Activated CD8-positive, alpha-beta memory T cell treated with anti-CD3 and anti-CD28 coated beads, Interleukin-2, amount 10 ng/mL, durations not matched to agents 7 days and 5 days (primary cell): ENCODE measurements around the gene CCDC61. TPM values are rescaled to one million over a fixed set of nuclear protein-coding genes. Genes with fewer than 3 reads are reported as not detected.
A peak's percentile ranks its signal among the peaks of the same experiment; 100 is the strongest.

ENCODE experiments used
- ATAC-seq: fragments of 150-1000 bp; cut with Tn5 transposase; one replicate; pipeline ENCODE4 v1.10.0; 2021; ENCODE audit warnings: moderate library complexity
- CTCF ChIA-PET: fragments of 350-600 bp; sonication (Branson Sonifier 250); formaldehyde crosslinking; loops from one replicate; lab custom pipeline; 2021; ENCODE audit warnings: antibody characterized with exemption; lab: Charles Lee
- DNase-seq: peaks from one replicate; pipeline ENCODE4 v3.0.0-alpha.2; 2020
- H3K27ac Mint-ChIP-seq: one replicate; pipeline ENCODE4 v1.8.0; 2021; ENCODE audit warnings: mild to moderate bottlenecking, mixed read lengths
- H3K27me3 Mint-ChIP-seq: one replicate; pipeline ENCODE4 v1.8.0; 2021; ENCODE audit warnings: mixed read lengths
- H3K36me3 Mint-ChIP-seq: one replicate; pipeline ENCODE4 v1.8.0; 2021; ENCODE audit warnings: mild to moderate bottlenecking, mixed read lengths
- H3K4me1 Mint-ChIP-seq: one replicate; pipeline ENCODE4 v1.8.0; 2021; ENCODE audit warnings: mixed read lengths
- H3K4me3 Mint-ChIP-seq: one replicate; pipeline ENCODE4 v1.8.0; 2021; ENCODE audit warnings: mild to moderate bottlenecking, moderate library complexity, mixed read lengths
- H3K9me3 Mint-ChIP-seq: one replicate; pipeline ENCODE4 v1.8.0; 2022; ENCODE audit warnings: low read depth, mixed read lengths
- total RNA-seq, 2 experiments: library from RNA; stranded (reverse); gene quantifications; one replicate each; pipeline ENCODE4 v1.2.3, GENCODE V29; 2021

Gene CCDC61
- total RNA-seq, 2 experiments from 2014 or later, result 24.4 to 35.1 TPM

DNA sequence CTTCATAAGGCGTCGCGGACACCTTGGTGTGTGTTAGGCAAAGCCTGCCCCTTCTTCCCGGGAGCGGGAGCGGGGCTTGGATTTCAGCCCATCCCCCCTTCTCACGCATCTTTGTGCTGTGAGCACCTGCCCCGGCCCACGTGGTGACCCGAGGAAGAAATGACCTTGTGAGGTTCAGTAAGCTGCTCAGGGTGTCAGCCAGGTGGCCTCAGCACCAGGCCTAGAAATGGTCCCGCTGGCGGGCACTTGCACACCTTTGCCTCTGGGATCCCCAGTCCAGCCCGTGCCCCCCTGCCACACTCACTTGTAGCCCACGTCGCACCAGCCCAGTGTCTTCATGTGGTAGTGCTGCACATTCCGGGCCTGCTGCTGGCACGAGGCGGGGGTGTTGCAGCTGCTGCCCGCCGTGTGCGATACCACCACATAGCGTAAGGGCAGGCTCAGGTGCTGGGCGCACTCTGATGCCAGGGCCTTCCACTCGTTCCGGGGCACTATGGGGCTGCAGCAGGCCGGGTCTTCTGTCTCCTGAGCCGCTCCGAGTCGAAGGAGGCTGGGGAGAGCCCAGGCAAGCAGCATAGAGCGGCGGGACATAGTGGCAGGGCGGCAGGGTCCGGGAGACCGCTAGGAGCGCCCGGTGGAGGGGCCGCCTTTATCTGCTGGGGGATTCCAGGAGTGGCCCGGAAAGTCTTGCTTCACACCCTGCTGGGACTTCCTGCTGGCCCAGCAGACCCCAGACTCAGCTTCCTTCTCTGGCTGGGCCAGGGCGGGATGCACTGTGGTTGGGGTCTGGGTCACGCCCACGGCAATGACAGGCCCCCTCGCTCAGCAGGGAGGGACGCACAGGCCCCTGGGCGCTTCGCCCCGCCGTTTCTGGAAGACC is 27.4 kb downstream of the CCDC61 start, which contains the start of gene PGLYRP1:
Gene PGLYRP1, minus strand, starts transcription at position 623 of the 880 bp plus-strand sequence. Its CDS starts 32 bp downstream, at position 591.
- peaks cover 11% of the 10 kb centered on the region for H3K4me1 Mint-ChIP-seq
- peaks cover 39% of the 10 kb centered on the region for H3K27me3 Mint-ChIP-seq
- H3K27ac Mint-ChIP-seq, result no peak within 1 kb of the TSS
- no peaks in the 10 kb centered on the region for H3K9me3 Mint-ChIP-seq
- no peak within 1 kb of the TSS for H3K4me3 Mint-ChIP-seq
- CTCF ChIA-PET, result no interaction called here
- no peaks in the 10 kb centered on the region for H3K36me3 Mint-ChIP-seq
- ATAC-seq, result no peak
- DNase-seq, result no peak

DNA sequence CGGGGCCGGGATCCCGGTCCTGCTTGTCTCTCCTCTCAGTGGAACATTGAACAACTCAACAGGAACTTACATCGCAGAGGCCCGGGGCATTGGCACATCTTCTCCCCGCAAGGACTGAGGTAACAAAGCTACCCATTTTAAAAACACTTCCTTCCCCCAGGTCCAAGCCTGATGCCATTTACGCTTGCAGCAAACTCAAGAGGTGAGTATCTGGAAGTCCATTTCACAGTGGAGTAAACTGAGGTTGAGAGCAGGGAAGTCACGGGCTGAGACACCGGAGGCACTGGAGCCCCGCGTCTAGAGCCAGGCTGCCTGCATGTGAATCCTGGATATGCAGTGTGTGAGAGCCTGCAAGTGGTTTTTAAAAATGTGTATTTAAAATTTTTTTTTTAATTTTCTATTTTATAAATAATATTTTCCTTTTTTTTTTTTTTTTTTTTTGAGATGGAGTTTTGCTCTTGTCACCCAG is 28.1 kb downstream of the CCDC61 start:
- CTCF ChIA-PET, result no interaction called here
- no peak overlapping the region for H3K27ac Mint-ChIP-seq
- H3K27me3 Mint-ChIP-seq, result peaks cover 39% of the 10 kb centered on the region
- no peaks in the 10 kb centered on the region for H3K9me3 Mint-ChIP-seq
- peaks cover 11% of the 10 kb centered on the region for H3K4me1 Mint-ChIP-seq
- H3K4me3 Mint-ChIP-seq, result no peak overlapping the region
- no peaks in the 10 kb centered on the region for H3K36me3 Mint-ChIP-seq
- DNase-seq, result no peak
- ATAC-seq, result no peak

DNA sequence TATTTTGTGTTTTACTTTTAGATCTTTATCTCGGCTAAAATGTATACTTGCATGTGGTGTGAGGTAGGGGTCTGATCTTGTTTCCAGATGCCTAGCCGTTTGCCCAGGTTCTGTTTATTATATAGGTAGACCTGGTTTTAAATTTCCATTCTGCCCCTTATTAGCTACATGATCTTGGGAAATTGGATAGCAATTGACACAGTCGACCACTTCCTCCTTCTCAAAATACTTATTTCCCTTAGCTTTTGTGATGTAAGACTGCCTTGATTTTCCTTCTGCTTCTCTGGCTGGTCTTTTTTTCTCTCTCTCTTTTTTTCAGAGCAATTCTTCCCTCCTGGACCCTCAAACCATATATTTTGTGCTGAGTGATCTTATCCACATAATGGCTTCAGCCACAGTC is 30.6 kb downstream of the CCDC61 start:
- no peak overlapping the region for H3K4me3 Mint-ChIP-seq
- H3K4me1 Mint-ChIP-seq, result peaks cover 16% of the 10 kb centered on the region
- no peaks in the 10 kb centered on the region for H3K9me3 Mint-ChIP-seq
- no peak overlapping the region for H3K27ac Mint-ChIP-seq
- DNase-seq, result no peak
- CTCF ChIA-PET, result interaction anchor here (1.0 to 5.6 kb wide), 5 partner anchors 9 to 255 kb away, joined by 3 to 79 read pairs (median 4); partner anchors contain the start of gene SYMPK
- no peaks in the 10 kb centered on the region for H3K36me3 Mint-ChIP-seq
- peaks cover 57% of the 10 kb centered on the region for H3K27me3 Mint-ChIP-seq
- no peak for ATAC-seq

DNA sequence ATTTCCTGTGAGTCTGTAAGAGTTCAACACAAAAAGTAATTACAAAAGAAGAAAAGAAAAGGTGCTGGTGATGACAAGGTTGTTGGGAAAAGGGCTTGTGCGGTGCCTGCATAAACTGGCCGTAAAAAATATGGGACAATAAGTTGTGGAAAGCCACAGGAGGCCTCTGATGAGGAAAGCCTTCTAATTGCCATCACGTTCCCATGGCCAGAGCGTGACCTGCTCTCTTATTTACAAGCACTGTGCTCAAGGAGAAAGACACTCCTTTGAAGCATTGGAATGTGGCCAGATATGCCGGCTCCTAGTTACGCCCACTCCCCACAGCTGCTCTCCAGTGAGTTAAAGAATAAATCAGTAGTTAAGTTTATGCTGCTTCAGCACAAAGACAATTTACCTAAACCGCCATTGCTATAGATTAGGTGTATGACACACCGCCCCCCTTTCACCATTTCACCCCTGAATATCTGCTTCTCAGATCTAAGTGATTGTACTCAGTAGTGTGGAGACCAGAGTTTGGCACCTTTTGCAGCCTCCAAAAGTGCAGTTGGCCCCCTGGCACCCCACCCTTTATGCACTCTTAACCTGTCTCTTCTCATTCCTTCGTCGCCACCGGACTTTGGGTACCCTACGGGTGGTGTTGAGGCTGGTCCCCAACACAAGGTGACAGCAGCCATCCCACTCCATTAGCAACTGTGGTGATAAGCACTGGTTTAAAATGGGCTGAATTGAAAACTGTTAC is 35.7 kb downstream of the CCDC61 start:
- no peak for DNase-seq
- no peak overlapping the region for H3K4me3 Mint-ChIP-seq

DNA sequence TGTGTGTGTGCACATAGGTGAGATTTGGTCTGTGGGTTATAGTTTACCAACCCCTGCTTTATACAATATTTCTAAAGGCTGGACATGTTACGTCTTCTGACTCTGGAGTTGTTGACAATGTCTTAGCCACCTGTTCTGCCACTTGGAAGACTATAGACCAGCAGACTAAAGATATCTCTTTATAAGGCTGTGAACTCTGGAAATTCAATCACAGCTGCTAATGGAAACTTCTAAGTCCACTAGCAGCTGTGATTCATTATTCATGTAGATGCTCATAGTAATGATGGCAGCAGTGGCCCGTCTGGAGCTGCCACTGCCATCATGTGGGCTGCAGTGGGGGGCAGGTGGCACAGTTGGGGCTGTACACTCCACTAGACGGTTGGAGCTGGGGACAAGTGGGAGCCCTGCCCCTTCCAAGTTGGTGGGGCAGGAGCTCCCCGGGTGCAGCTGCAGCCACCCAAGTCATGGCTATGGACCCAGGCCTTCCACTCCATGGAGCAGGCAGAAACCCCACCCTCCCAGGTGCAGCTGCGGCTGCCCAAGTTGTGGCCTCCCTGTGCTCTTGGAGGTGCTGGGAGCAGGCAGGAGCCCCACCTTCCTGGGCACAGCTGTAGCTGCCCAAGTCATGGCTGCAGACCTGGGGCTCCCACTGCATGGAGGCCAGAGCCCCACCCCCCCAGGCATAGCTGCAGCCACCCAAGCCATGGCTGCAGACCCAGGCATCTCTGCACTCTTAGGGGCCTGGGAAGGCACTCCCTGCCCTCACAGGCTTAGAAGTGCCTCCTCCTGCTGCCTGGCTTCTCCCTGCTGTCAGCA is 36.7 kb downstream of the CCDC61 start:
- DNase-seq, result no peak
- no peaks in the 10 kb centered on the region for H3K36me3 Mint-ChIP-seq
- ATAC-seq, result no peak
- no peaks in the 10 kb centered on the region for H3K9me3 Mint-ChIP-seq
- CTCF ChIA-PET, result interaction anchor here (1.0 to 1.4 kb wide), 2 partner anchors 232 to 239 kb away, joined by 3 read pairs; no protein-coding TSS in a partner anchor
- no peak overlapping the region for H3K27ac Mint-ChIP-seq
- no peak overlapping the region for H3K4me3 Mint-ChIP-seq
- peaks cover 38% of the 10 kb centered on the region for H3K27me3 Mint-ChIP-seq
- peaks cover 4% of the 10 kb centered on the region for H3K4me1 Mint-ChIP-seq

More for the DNA sequence above, 35.7 kb downstream of the CCDC61 start:
- no peaks in the 10 kb centered on the region for H3K9me3 Mint-ChIP-seq
- CTCF ChIA-PET, result interaction anchor here (1.4 kb wide), 1 partner anchor 233 kb away, joined by 3 read pairs; no protein-coding TSS in a partner anchor
- no peak for ATAC-seq
- H3K27ac Mint-ChIP-seq, result no peak overlapping the region
- peaks cover 14% of the 10 kb centered on the region for H3K4me1 Mint-ChIP-seq
- H3K27me3 Mint-ChIP-seq, result peaks cover 44% of the 10 kb centered on the region
- H3K36me3 Mint-ChIP-seq, result no peaks in the 10 kb centered on the region

DNA sequence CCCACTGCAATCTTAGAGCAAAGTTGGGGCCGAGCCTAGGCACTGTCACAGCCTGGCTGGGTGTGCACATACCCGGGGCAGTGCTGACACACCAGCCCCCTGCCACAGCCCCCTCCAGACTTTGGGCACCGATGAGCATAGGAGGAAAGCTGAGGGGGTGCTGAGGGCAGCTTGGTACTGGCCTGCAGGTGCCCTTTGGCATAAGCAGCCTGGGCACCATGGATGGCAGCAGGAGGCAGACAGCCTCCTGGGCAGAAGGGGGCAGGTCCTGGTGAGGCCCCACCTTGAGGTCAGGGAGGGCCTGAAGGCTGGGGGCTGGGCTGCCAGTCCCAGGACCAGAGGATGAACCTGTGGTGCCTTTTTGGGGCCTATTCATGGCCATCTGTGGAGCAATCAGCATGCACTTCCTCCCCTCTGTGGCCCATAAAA is 37.3 kb downstream of the CCDC61 start:
- CTCF ChIA-PET, result interaction anchor here (0.9 to 1.4 kb wide), 4 partner anchors 17 to 238 kb away, joined by 3 to 4 read pairs (median 3); no protein-coding TSS in a partner anchor
- DNase-seq, result no peak
- Mint-ChIP-seq H3K27ac (no peak overlapping the region), H3K4me1 (peaks cover 4% of the 10 kb centered on the region), H3K36me3 (no peaks in the 10 kb centered on the region), H3K4me3 (no peak overlapping the region), H3K9me3 (no peaks in the 10 kb centered on the region), H3K27me3 (peaks cover 41% of the 10 kb centered on the region)
- no peak for ATAC-seq

DNA sequence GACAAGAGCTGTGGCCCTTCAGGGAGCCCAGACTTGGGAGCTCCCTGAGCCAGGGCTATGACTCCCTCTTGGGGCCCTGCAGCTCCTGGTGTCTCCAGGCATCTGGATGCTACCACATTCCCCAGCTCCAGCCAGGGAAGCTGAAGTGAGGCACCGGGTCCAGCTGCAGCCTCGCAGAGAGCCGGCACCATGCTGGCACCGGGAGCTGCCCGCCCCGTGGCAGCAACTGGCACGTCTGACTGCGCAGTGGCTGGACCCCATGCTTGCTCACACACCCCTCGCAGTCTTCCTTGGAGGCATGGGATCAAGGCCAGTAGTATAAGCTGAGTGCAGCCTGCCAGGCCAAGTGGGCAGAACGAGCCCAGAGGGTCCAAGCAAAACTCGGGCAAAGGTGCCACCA is 38.1 kb downstream of the CCDC61 start:
- DNase-seq (peak; percentile 23), ATAC-seq (no peak)
- Mint-ChIP-seq H3K4me3 (no peak overlapping the region), H3K36me3 (no peaks in the 10 kb centered on the region), H3K4me1 (peaks cover 4% of the 10 kb centered on the region), H3K27ac (no peak overlapping the region), H3K27me3 (peaks cover 41% of the 10 kb centered on the region), H3K9me3 (no peaks in the 10 kb centered on the region)
- CTCF ChIA-PET, result interaction anchor here (0.9 to 1.2 kb wide), 3 partner anchors 16 to 232 kb away, joined by 3 to 5 read pairs (median 4); no protein-coding TSS in a partner anchor

DNA sequence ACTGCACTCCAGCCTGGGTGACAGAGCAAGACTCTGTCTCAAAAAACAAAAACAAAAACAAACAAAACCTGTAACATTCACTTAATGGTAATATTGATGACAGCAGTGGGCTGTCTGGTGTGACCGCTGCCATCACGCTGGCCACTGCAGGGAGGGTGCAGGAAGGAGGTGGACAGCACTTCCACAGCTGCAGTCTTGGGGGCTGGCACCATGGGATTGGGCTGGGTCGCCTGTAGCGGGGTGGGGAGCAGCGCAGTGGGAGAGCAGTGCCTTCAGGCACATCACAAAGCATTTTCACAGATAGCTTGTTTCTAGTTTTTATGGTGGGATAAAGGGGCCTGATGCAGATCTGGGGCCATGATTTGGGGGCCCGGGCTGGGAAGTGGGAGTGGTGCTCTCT is 40.3 kb downstream of the CCDC61 start:
- CTCF ChIA-PET, result no interaction called here
- Mint-ChIP-seq H3K4me3 (no peak overlapping the region), H3K4me1 (no peaks in the 10 kb centered on the region), H3K27me3 (peaks cover 33% of the 10 kb centered on the region), H3K27ac (no peak overlapping the region), H3K36me3 (no peaks in the 10 kb centered on the region), H3K9me3 (no peaks in the 10 kb centered on the region)
- DNase-seq (no peak), ATAC-seq (no peak)

DNA sequence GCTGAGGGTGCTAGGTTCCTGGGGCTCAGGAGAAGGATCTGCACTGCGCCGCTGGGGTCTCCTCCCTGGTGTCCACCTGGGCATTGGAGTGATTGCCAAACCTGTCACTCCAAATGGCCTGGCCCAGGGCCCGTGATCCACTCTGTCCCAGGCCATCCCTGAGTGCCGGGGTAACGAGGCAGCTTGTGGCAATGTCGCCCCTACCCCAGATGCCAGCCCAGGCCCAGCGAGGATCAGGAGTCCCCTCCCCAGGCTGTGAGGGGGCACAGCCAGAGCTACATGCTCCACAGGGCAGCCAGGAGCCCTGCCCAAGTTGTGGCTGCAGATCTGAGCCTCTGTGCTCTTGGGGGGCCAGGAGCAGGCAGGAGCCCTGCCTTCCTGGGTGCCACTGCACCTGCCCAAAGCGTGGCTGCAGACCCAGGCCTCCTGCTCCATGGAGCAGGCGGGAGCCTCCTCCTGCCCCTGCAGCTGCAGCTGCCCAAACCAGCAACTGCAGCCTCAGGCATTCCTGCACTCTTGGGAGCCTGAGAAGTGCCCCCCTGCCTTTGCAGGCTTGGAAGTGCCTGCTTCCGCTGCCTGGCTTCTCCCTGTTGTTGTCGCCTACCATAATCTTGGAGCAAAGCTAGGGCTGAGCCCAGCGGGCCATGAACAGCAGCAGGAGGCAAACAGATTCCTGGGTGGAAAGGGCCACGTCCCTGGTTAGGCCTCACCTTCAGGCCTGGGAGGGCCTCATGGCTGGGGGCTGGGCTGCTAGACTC is 40.9 kb downstream of the CCDC61 start:
- no peaks in the 10 kb centered on the region for H3K9me3 Mint-ChIP-seq
- no peak overlapping the region for H3K4me3 Mint-ChIP-seq
- ATAC-seq, result no peak
- no peaks in the 10 kb centered on the region for H3K4me1 Mint-ChIP-seq
- no peak for DNase-seq
- CTCF ChIA-PET, result interaction anchor here (0.7 kb wide), 1 partner anchor 325 kb away, joined by 3 read pairs; no protein-coding TSS in a partner anchor
- no peak overlapping the region for H3K27ac Mint-ChIP-seq
- peaks cover 33% of the 10 kb centered on the region for H3K27me3 Mint-ChIP-seq
- no peaks in the 10 kb centered on the region for H3K36me3 Mint-ChIP-seq

DNA sequence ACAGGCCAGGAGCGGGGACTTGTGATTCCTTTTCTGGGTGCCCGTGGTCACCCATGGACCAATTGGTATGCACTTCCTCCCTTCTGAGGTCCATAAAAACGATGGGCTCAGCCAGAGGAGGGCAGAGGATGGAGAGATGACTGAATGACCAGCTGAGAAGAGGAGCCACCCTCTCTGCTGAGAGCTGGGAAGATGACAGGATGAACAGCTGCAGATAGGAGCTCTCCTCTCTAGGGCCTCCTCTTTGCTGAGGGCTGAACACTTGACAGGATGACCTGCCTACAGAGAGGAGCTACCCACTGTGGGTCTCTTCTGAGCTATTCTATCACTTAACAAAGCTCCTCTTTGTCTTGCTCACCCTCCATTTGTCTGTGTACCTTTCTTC is 41.5 kb downstream of the CCDC61 start:
- ATAC-seq (no peak), DNase-seq (no peak)
- Mint-ChIP-seq H3K9me3 (no peaks in the 10 kb centered on the region), H3K27ac (no peak overlapping the region), H3K27me3 (peaks cover 35% of the 10 kb centered on the region), H3K4me1 (no peaks in the 10 kb centered on the region), H3K36me3 (no peaks in the 10 kb centered on the region), H3K4me3 (no peak overlapping the region)
- CTCF ChIA-PET, result interaction anchor here (0.7 to 0.9 kb wide), 4 partner anchors 8 to 325 kb away, joined by 3 to 4 read pairs (median 4); no protein-coding TSS in a partner anchor

DNA sequence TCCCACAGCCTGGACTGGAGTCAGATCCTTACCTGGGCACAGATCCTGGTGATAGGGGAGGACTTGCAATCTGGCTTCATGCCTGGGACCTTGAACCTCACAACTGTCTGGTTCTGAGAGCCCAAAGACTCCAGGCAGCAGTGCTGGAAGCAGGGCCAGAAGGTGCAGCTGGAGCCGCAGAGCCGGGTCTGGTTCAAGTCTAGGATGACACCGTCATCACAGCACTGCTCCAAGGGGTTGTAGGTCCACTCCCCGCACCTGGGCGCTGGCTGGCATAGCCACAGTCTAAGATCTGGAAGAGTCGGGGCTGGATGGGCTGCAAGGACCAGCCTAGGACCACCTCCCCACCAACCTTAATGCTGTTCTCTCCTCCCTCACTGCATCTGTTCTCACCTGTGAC is 44.9 kb downstream of the CCDC61 start:
- H3K9me3 Mint-ChIP-seq, result no peaks in the 10 kb centered on the region
- no peak for DNase-seq
- H3K4me3 Mint-ChIP-seq, result no peak overlapping the region
- no peaks in the 10 kb centered on the region for H3K36me3 Mint-ChIP-seq
- ATAC-seq, result no peak
- peaks cover 49% of the 10 kb centered on the region for H3K27me3 Mint-ChIP-seq
- CTCF ChIA-PET, result interaction anchor here (3.7 kb wide), 1 partner anchor 11 kb away, joined by 19 read pairs; no protein-coding TSS in a partner anchor
- no peak overlapping the region for H3K27ac Mint-ChIP-seq
- H3K4me1 Mint-ChIP-seq, result no peaks in the 10 kb centered on the region

DNA sequence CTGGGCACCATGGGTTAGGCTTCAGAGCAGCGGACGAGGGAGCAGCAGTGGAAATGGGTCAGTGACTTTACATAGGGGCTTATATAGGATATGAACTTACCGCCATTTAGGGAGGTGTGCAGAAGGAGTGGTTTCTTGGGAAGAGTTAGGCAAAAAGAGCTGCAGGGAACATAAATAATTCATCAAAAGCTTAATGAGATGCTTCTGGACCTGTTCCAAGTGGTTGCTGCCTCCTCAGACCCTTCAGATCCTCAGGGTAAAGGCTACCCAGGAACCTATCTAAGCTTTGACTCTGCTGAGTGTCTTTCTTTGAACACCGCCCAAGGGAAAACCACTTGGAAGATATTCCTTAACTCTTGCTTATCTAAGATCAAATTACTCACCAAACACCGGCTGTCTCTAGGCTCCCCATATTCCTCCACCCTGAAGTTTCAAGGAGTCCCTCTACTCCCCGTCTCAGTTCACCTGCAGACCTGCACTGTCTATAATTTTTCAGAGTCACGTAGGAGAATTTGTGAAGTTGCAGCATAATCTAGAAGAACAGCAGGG is 45.8 kb downstream of the CCDC61 start, which contains the start of gene IGFL4:
Gene IGFL4, minus strand, starts transcription at position 51 of the 549 bp plus-strand sequence. Its CDS starts 40 bp downstream, at position 11.
- Mint-ChIP-seq H3K27me3 (peaks cover 54% of the 10 kb centered on the region), H3K4me3 (no peak within 1 kb of the TSS), H3K9me3 (no peaks in the 10 kb centered on the region), H3K36me3 (no peaks in the 10 kb centered on the region), H3K4me1 (no peaks in the 10 kb centered on the region), H3K27ac (no peak within 1 kb of the TSS)
- CTCF ChIA-PET, result interaction anchor here (3.7 kb wide), 1 partner anchor 12 kb away, joined by 19 read pairs; no protein-coding TSS in a partner anchor
- DNase-seq, result no peak
- ATAC-seq, result no peak
